GM06990 (cell line): Measurements from ENCODE around the gene MOXD1.
"Not testable (repeated sequence)": the region's sequence is repeated elsewhere in the genome, so short reads cannot be mapped to it uniquely, and the experiment has no call there.

Source experiments
- DNase-seq: peaks from one replicate; pipeline ENCODE4 v3.0.0-alpha.2; 2011; ENCODE audit not compliant: insufficient read length; ENCODE audit errors: extremely low read depth
- H3K27me3 ChIP-seq: replicated peaks from 2 replicates; pipeline ENCODE4 v1.6.0; 2011; ENCODE audit warnings: low read length; ENCODE audit not compliant: control insufficient read depth, insufficient read depth
- H3K36me3 ChIP-seq: 2 replicates; pipeline ENCODE4 v1.5.1; 2011; ENCODE audit warnings: low read length; ENCODE audit not compliant: control insufficient read depth, insufficient read depth
- H3K4me3 ChIP-seq: replicated peaks from 2 replicates; pipeline ENCODE4 v1.5.1; 2011; ENCODE audit warnings: low read depth, mild to moderate bottlenecking, control low read depth, low read length
- TF ChIP-seq, protein P1 (sequence below): IDR thresholded peaks from 2 replicates; pipeline ENCODE4 v1.5.1; 2011; ENCODE audit warnings: low read length, control low read depth, mild to moderate bottlenecking, inconsistent platforms; ENCODE audit not compliant: insufficient read depth, poor library complexity, severe bottlenecking

Gene MOXD1

DNA sequence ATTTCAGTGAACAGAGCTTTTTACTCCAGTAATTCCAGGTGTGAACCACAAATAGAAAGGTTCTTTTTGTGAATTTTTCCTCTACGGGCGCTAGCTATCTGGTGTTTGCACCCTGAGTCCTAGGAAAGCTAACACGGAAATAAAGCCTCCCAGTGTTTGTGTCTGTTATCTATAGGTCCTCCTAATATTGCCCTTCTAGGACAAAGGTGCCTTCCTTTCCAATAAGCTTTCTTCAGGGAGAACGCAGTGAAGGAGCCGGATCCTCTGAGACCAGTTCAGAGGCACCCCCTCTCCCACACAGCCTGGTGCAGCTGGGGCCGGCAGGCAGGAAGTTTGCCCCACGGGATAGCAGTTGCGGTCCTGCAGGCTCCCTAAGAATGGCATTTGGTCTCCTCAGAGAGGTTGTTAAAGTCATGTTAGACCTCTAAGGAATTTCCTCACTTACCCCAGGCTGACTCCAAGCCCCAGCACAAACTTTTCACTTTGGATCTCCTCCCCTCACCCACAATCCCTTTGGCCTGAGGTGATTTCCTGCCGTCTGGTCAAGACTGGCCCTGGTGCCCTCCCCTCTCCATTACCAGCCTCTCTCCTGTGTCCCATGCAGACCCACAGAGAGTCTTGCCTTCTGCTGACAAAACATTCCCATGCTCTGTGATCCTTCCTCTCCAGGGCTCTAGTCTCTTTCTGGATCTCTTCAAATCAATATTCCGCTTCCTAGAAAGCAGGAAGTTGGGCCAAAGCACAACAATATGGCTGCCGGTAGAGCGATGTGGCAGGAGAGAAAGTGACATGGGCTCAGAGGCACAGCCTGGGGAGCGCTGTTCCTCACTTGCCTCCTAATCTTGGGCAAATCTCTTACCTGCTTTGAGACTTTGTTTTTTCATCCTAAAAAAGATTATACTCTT lies 126.0 kb downstream of the MOXD1 start:
- Histone ChIP-seq H3K27me3 (no peaks in the 10 kb centered on the region; the same call in 1 of the 2 replicates), H3K4me3 (no peak overlapping the region), H3K36me3 (no peaks in the 10 kb centered on the region)
- DNase-seq, result no peak
- TF ChIP-seq, protein P1, sequence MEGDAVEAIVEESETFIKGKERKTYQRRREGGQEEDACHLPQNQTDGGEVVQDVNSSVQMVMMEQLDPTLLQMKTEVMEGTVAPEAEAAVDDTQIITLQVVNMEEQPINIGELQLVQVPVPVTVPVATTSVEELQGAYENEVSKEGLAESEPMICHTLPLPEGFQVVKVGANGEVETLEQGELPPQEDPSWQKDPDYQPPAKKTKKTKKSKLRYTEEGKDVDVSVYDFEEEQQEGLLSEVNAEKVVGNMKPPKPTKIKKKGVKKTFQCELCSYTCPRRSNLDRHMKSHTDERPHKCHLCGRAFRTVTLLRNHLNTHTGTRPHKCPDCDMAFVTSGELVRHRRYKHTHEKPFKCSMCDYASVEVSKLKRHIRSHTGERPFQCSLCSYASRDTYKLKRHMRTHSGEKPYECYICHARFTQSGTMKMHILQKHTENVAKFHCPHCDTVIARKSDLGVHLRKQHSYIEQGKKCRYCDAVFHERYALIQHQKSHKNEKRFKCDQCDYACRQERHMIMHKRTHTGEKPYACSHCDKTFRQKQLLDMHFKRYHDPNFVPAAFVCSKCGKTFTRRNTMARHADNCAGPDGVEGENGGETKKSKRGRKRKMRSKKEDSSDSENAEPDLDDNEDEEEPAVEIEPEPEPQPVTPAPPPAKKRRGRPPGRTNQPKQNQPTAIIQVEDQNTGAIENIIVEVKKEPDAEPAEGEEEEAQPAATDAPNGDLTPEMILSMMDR, result no peak

DNA sequence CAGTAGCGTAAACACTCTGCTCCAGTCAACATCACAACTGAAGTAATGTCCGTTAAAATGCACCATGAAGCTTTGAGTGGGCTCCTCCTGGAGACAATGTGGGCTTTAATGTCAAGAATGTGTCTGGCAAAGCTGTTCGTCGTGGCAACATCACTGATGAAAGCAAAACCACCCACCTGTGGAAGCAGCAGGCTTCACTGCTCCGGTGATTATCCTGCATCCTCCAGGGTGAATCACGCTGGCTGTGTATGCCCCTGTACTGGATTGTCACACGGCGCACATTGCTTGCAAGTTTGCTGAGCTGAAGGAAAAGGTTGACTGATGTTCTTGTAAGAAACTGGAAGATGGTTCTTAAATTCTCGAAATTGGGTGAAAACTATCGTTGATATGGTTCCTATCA lies 128.5 kb downstream of the MOXD1 start:
- TF ChIP-seq, protein P1, result no peak
- no peak overlapping the region for H3K4me3 ChIP-seq
- no peaks in the 10 kb centered on the region for H3K36me3 ChIP-seq
- H3K27me3 ChIP-seq, result no peaks in the 10 kb centered on the region; the same call in 1 of the 2 replicates
- no peak for DNase-seq

DNA sequence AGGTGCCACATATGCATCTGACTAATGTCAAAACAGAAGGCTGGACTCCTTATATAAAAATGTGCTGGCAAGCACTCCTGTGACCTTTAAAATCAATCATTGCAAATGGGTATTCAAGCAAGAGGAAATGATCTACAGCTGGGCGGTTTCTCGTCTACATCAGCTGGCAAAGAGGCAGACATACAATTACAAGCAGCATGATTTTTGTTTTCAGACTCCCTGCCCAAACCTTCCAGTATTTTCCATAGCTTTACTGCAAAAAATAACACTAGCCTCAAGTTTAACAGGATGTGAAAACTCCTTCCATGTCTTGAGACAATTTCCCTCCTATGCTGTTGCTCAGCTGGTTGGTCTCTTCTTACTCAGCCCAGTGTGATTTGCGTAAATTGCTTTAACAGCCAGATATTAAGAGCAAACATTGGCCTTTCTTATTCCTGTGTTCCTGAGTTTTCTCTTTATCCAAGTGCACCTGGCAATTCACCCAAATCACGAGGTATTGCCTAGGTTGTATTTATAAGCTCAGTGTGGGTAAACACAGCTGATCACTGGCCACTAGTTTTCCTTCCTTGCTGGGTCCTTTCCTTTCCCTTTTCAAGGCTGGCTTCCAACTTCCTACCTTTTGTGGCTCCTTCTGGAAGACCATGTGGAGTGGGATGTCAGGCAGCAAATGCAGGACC lies 130.4 kb downstream of the MOXD1 start:
- TF ChIP-seq, protein P1, result no peak
- Histone ChIP-seq H3K4me3 (no peak overlapping the region), H3K27me3 (no peaks in the 10 kb centered on the region), H3K36me3 (no peaks in the 10 kb centered on the region)
- no peak for DNase-seq

DNA sequence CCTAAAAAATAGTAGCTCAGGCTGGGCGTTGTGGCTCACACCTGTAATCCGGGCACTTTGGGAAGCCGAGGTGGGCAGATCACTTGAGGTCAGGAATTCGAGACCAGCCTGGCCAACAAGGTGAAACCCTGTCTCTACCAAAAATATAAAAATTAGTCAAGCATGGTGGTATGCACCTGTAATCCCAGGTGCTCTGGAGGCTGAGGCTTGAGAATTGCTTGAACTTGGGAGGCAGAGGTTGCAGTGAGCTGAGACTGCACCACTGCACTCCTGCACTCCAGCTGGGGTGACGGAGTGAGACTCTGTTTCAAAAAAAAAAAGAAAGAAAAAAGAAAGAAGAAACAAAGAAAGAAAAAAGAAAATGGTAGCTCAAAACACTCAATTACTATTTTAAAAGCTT lies 132.6 kb downstream of the MOXD1 start:
- DNase-seq, H3K27me3 ChIP-seq, H3K4me3 ChIP-seq, H3K36me3 ChIP-seq: not testable (repeated sequence)

DNA sequence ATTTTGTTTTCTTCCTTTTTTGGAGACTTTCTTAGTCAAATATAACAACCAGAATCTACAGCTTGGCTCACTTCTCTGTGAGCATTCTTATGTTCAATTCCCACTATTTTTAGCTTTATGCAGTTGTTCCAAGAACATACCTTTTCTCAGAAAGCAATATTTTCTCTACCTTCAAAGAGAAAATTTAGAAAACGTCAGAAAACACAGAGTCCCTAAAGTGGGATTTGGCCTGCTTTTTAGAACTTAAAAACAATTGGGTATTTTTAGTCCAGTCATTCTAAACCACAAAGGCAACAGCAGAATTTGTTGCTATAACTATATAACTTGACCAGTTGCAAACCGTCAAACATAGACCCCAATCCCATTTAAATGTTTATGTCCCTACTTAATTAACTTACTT lies 133.1 kb downstream of the MOXD1 start:
- TF ChIP-seq, protein P1, result no peak
- no peak overlapping the region for H3K4me3 ChIP-seq
- no peak for DNase-seq

DNA sequence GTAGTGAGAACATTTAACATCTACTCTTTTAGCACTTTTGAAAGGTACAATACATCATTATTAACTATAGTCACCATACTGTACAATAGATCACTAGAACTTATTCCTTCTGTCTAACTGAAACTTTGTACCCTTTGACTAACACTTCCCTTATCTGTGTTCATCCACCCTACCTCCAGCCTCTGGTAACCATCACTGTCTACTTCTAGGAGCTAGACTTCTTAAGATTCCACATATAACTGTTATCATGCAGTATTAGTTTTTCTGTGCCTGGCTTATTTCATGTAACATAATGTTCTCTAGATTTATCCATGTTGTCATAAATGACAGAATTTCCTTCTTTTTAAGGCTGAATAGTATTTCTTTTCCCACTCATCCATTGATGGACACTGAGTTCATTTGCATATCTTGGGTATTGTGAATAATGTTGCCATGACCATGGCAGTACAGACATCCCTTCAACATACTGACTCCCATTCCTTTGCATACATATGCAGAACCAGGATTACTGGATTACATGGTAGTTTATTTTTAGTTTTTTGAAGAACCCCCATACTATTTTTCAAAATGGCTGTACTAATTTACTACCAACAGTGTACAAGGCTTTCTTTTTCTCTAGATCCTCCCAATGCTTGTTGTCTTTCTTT lies 135.7 kb downstream of the MOXD1 start:
- Histone ChIP-seq H3K4me3 (no peak overlapping the region), H3K27me3 (no peaks in the 10 kb centered on the region), H3K36me3 (no peaks in the 10 kb centered on the region)
- TF ChIP-seq, protein P1, result no peak
- no peak for DNase-seq

More for the DNA sequence above, 133.1 kb downstream of the MOXD1 start:
- Histone ChIP-seq H3K27me3 (no peaks in the 10 kb centered on the region), H3K36me3 (no peaks in the 10 kb centered on the region)
